EL (cell line): ENCODE data around the gene ARMC5.
"Not testable (repeated sequence)": the region's sequence is repeated elsewhere in the genome, so short reads cannot be mapped to it uniquely, and the experiment has no call there.

ENCODE experiments used
- DNase-seq: peaks from one replicate; pipeline ENCODE4 v3.0.0-alpha.2; 2016

ARMC5 gene

DNA sequence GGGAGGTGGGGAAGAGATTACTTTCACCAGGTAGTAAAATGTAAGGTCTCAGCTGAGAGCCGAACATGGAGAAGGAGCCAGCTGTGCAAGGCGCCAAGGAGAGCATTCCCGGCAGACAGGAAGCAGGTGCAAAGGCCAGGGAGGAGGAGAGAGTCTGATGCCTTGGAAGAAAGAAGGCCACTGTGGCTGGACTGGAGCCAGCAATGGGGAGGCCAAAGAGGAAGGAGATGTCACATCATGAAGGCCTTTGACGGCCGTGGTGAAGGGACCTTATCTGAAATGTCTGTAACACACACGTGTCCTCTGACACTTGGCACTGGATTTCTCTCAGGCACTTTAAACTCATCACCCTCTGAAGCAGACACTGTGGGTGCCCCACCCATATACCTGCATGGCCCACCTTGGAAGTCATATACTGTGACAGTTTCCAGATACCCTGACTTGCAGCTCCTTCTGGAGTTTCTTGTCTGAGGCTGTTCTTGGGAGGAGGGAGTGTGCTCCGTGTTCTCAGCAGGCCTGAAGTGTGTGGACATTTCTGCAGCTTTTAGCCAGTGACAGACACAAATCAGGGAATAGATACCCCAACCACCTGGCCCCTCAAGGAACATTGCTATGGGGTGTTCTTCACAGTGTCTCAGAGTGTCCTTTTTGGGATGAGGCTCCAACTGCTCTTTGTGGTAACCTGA, 21.7 kb downstream of the ARMC5 start:
- no peak for DNase-seq

DNA sequence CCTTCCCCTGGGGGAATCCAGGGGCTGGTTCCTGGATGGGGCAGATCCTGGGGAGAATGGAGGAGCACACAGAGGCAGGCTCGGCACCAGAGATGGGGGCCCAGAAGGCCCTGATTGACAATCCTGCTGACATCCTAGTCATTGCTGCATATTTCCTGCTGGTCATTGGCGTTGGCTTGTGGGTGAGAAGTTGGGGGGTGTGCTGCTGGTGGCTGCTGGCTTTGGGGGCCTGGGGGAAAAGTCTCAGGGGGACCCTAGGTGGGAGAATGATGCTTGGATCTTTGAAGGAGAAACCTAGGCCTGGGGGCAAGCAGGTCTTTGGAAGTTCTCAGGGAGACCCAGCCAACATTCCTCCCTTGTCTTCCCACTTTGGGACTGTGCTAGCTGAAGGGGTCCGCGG, 23.8 kb downstream of the ARMC5 start, which contains the start of gene SLC5A2:
Gene SLC5A2 (plus strand): TSS at position 43 of the 400 bp plus-strand sequence. CDS start 14 bp downstream, at position 57.
- DNase-seq, result no peak

DNA sequence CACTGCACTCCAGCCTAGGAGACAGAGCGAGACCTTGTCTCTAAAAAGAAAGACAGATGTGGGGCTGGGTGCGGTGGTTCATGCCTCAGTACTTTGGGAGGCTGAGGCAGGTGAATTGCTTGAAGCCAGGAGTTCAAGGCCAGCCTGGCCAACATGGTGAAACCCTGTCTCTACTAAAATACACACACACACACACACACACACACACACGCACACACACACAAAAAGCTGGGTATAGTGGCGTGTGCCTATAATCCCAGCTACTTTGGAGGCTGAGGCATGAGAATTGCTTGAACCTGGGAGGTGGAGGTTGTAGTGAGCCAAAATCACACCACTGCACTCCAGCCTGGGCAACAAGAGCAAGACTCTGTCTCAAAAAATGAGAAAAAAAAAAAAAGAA, 24.7 kb downstream of the ARMC5 start:
- not testable (repeated sequence) for DNase-seq

DNA sequence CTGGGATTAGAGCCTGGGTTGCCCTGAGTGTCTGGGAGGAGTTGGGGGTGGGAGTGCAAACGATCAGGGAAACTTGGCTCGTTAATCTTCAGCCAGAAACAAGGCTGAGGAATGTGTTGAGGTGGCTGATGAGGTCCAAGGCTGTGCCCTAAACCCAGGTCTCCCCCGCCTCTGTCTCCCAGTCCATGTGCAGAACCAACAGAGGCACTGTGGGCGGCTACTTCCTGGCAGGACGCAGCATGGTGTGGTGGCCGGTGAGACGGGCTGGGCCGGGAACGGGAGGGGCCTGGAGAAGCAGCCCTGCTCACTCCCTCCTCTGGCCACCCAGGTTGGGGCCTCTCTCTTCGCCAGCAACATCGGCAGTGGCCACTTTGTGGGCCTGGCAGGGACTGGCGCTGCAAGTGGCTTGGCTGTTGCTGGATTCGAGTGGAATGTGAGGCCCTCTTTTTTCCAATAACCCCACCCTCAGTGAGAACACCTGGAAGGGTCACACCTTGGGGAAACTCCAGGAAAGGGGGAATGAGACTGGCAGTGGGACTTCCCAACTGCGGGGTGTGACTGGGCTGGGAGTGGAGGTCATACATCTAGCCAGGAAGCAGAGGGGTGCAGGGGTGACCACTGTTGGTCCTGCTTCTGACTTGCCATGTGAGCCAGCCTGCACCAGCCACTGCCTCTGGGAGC, 25.3 kb downstream of the ARMC5 start:
- DNase-seq, result no peak

DNA sequence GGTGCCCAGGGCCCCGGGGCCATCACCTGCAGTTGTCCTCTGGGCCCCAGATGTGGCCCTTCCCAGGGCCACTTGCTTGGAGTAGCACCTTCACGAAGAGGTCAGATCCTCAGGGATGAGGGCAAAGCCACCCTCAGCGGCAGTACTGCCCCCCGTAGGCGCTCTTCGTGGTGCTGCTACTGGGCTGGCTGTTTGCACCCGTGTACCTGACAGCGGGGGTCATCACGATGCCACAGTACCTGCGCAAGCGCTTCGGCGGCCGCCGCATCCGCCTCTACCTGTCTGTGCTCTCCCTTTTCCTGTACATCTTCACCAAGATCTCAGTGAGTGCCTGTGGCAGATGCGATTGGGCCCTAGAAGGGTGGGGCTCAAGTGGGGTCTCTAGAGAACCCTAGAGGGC, 26.3 kb downstream of the ARMC5 start:
- no peak for DNase-seq

DNA sequence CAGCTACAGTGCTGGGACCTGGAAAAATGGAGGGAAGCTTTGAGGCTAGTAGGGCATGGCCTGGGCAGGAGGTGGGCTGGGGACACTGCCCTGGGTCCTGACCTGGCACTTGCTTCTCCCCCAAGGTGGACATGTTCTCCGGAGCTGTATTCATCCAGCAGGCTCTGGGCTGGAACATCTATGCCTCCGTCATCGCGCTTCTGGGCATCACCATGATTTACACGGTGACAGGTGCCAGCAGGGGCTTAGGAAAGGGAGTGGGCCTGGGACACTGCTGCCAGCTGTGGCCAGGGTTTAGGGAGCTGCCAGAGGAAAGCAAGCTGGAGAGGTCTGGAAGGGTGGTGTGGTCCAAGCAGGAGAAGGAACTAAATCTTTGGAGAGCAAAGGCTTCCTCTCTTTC, 26.7 kb downstream of the ARMC5 start:
- DNase-seq, result no peak

DNA sequence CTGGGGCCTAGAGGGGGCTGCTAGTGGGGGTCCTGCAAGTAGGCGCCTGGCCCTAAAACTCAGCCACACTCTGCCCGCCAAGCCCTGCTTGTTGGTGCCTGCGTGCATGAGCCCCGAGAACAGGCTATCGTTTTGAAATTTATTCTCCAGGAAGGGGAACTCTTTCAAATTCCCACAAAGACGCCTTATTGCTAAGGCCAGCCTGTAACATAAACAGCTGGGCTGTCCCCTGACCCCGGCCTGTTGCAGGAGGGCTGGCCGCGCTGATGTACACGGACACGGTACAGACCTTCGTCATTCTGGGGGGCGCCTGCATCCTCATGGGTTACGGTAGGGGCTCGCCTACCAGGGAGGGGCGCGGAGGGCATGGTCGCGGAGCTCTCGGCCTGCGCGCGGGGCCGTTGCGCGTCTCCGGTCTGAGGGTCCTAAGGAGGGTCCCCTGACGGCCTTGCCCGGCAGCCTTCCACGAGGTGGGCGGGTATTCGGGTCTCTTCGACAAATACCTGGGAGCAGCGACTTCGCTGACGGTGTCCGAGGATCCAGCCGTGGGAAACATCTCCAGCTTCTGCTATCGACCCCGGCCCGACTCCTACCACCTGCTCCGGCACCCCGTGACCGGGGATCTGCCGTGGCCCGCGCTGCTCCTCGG, 27.9 kb downstream of the ARMC5 start:
- DNase-seq, result no peak

DNA sequence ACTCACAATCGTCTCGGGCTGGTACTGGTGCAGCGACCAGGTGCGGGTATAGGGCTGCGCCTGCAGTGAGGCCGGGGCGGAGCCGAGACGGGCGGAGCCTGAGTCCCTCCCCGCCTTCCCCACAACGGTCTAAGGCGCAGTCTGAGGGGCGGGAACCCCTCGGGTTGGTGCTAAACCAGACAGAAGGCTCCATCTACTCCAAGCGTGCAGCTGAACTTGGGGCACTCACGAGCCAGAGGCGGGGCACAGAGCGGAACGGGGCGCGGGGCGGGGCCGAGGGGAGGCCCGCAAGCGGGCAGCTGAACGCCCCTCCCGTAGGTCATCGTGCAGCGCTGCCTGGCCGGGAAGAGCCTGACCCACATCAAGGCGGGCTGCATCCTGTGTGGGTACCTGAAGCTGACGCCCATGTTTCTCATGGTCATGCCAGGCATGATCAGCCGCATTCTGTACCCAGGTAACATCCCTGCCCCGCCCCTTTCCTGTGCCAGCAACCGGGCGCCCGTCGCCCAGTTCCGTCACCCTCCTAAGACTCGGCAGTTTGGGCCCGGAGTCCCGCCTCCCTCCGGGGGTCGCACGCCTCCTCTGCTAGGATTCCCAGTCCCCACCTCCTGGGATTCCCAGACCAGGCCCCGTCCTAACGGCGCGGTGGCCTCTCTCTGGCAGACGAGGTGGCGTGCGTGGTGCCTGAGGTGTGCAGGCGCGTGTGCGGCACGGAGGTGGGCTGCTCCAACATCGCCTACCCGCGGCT, 28.6 kb downstream of the ARMC5 start:
- peak; percentile 51 for DNase-seq

DNA sequence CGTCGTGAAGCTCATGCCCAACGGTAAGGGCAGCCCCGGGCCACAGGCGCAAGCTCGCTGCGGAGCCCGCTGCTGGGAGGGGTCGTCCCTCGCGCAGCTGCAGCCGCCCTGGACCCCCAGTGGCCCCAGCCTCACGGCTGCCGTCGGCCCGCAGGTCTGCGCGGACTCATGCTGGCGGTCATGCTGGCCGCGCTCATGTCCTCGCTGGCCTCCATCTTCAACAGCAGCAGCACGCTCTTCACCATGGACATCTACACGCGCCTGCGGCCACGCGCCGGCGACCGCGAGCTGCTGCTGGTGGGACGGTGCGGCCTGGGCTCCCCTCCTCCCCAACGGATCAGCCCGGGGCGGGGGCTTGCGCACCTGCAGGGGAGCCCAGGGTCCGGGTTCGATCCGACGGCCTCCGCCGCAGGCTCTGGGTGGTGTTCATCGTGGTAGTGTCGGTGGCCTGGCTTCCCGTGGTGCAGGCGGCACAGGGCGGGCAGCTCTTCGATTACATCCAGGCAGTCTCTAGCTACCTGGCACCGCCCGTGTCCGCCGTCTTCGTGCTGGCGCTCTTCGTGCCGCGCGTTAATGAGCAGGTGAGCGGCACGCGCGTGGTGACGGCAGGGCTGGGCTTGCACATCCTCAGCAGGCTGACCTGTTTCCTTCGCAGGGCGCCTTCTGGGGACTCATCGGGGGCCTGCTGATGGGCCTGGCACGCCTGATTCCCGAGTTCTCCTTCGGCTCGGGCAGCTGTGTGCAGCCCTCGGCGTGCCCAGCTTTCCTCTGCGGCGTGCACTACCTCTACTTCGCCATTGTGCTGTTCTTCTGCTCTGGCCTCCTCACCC, 29.4 kb downstream of the ARMC5 start:
- no peak for DNase-seq

DNA sequence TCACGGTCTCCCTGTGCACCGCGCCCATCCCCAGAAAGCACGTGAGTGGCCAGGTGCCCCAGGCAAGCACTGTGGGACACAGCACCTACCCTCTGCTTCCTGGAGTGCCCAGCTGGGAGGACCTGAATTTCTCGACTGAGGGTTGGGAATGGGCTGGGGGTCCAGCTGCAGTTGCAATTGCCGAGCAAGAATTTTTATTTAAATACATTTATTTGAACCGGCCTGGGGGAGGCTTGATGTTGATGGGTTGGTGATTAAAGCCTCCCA, 29.9 kb downstream of the ARMC5 start:
- DNase-seq, result no peak

DNA sequence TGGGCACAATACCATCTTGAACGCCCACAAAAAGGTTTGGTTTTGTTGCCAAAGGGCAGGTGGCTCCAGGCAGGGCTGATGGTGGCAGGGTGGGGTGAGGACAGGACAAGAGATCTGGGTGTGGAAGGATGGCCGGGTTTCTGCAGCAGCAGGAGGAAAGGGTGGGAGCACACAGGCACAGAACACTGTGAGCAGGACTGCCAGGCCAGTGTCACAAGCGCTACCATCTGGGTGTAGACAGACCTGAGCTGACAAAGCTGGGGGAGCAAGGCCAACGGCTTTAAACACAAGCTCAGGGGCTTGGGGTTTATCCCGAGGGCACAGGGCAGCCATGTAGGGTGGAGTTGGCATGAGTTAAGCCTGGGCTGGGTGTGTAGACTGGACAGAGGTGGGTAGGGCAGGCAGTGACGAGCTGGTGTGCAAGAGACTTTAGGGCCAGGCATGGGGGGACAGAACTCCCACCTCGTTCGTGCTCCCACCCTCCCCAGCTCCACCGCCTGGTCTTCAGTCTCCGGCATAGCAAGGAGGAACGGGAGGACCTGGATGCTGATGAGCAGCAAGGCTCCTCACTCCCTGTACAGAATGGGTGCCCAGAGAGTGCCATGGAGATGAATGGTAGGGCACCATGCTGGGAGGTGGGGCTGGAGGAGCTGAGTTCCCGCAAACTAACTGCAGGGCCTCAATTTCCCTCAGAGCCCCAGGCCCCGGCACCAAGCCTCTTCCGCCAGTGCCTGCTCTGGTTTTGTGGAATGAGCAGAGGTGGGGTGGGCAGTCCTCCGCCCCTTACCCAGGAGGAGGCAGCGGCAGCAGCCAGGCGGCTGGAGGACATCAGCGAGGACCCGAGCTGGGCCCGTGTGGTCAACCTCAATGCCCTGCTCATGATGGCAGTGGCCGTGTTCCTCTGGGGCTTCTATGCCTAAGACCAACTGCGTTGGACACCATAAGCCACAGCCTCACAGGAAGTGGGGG, 30.6 kb downstream of the ARMC5 start:
- DNase-seq, result no peak

DNA sequence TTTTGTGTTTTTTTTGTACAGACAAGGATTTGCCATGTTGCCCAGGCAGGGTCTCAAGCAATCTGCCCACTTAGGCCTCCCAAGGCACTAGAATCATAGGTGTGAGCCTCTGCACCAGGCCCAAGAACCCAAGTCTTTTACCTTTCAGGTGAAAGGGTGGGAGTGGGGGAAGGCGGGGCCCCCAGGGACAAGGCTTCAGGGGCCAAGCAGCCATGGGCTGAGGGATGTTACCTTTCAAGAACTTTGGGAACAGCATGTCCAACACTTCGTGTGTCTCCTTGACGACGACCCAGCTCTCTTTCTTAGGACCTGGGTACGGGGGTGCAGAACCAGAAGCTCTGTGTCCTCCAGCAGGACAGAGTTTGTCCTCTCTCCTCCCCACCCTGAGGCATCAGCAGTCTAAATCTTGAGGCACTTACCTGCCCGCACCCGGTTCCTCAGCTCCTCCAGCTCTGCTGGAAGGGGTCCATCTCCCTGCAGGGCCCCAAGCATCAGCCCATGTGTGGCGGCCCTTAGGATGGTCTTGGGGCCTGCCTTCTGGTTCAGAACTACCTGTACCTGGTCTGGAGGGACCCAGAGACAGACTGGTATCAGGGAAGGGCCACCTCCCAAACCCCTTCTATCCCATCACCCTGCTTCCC, 32.6 kb downstream of the ARMC5 start:
- no peak for DNase-seq

DNA sequence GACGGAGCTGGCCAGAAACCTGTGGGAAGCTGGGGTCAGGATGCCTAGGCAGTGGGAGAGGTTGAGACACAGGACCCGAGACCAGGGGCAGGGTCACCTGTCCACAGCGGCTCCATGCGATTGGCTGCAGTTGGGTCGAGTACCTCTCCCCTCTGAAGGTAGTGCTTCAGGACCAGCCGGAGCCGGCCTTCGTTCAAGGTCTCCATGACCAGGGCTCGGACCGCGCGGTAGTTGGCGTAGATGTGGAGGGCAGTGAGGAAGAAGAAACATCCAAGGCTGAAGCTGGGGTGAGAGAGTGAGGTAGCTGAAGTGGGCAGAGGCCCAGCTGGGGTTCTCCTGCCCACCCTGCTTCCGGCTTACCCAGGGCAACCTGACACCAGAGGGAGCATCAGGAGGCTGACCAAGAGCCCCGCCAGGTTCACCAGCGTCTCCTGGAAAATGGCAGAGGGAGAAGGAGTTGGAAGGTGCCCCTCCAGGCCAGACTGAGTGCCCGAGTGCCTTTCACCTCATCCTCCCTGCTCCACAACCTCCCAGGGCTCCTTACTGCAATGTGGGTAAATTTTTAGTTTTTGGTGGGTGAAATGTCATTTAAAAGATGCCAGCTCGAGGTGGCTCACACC, 34.3 kb downstream of the ARMC5 start:
- no peak for DNase-seq

DNA sequence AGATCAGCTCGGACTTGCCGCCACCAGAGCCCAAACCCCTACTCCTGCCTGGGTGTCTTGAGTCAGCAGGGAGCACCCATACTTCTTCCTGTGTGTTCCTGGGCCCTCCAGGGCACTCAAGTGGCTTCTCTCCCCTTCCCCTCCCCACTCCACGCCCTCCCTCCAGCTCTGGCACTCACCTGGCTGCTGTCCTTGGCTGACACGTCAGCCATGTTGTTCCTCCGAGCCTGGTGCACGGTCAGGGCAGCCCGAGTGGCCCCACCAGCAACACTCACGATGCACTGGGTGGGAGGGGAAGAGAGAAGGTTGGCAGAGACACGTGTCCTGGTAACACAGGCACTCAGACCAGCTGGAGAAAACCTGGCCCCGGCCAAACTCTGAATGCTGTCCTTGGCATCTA, 37.4 kb downstream of the ARMC5 start:
- DNase-seq, result no peak

DNA sequence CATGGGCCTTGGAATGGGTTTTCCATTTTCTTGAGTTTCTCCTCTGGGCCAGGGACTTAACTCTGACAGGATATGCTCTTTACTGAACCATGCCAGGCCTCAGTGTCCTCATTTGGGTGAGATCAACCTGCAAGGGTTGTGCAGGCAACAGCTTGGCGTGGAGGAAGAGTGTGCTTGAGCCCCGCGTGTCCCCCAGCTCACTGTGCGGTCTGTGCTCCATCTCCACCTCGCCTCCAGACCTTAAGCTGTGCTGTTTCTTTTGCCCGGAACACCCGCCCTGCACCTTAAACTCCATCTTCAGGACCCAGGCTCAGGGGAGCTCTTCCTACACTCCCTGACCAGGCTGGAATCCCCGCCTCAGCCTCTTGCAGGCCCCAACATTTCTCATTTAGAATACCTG, 39.2 kb downstream of the ARMC5 start:
- no peak for DNase-seq

DNA sequence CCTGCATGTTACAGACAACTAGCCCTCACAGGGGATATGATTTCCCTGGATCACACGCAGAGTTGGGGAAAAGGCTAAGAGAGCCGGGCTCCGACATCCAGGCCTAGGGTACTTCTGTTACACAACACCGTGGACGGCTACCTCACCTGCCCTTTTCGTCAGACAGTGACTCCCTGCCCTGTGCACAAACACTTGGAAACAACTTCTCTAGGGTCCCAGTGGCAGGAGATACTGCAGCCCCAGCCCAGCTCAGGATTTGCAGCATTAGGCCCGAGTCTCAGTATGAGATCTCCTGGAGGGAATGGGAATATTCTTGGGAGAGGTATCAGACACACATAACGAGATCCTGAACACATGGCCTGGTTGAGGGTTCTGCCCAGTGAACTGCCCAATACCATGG, 40.6 kb downstream of the ARMC5 start:
- DNase-seq, result no peak

DNA sequence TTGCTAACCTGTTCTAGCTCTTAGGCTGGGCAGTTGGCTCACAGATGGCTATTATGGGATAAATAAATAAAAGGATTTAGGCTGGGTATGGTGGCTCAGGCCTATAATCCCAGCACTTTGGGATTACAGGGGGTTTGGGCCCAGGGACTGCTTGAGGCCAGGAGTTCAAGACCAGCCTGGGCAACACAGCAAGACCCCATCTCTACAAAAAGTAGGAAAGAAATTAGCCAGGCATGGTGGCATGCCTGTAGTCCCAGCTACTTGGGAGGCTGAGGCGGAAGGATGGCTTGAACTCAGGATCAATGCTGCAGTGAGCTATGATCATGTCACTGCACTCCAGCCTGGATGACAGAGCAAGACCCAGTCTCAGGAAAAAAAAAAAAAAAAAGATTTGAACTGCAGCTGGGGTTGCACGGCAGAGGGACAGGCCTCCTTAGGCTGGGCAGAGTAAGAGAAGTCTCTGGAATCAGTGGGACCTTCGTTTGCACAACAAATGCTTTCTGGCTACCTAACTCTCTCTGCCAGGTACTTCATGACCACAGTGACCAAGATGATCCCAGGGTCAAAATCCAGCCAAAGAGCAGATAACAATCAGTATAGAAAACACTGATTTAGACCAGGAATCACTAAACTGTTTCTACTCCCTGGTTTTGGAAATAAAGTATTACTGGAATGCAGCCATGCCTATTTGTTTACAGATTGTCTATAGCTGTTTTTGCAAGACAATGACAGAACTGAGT, 42.1 kb downstream of the ARMC5 start:
- no peak for DNase-seq

DNA sequence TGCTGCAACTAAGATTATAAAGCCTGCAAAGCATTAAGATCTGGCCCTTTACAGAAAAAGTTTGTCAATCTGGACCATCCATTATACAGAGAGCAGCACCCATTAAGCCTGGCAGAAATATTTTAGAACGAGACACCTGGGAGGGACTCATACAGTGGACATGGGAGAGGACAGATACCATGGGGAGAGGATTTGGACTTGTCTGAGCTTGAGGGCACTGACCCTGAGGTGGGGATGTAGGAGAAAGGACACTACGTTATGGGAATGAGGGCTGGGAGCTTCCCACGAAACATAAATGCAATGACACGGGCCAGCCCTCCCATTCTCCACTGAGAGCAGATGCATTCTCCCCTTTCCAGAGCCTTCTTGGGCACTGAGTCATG, 42.7 kb downstream of the ARMC5 start:
- no peak for DNase-seq

DNA sequence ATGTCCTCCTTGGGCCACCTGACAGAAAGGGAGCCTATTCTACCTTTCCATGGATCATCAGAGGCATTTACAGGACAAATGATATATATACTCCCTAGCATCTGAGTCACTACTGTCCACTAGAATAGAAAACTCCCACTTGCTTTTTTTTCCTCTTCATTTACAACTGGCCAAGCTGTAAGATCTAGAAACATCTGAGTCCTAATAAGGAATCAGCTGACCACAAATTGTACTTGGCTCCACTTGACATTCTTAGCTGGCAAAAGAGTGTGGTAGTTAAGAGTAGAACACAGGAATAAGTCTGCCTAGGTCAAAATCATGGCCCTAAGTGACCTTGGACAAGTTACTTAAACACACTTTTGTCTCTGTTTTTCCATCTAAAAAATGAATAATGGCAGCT, 43.7 kb downstream of the ARMC5 start:
- no peak for DNase-seq

DNA sequence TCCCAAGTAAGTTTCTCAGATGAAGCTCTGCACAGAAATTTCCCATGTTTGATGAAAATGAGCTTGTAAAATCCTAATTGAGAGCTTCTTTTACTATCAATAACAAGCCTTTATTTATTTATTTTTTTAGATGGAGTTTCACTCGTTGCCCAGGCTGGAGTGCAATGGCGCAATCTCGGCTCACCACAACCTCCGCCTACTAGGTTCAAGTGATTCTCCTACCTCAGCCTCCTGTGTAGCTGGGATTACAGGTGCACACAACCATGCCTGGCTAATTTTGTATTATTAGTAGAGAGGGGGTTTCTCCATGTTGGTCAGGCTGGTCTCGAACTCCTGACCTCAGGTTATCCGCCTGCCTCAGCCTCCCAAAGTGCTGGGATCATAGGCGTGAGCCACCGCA, 44.3 kb downstream of the ARMC5 start:
- not testable (repeated sequence) for DNase-seq
